Stimulated activated CD4-positive, alpha-beta T cell treated with anti-CD3 and anti-CD28 coated beads, Interleukin-12 subunit alpha, Interleukin-12 subunit beta, amount 100 ng/mL, for 24 hours (primary cell): ENCODE data around the gene FGGY.
A peak's percentile ranks its signal among the peaks of the same experiment; 100 is the strongest.
"Not testable (repeated sequence)": the region's sequence is repeated elsewhere in the genome, so short reads cannot be mapped to it uniquely, and the experiment has no call there.

Experiments used
- DNase-seq, 2 experiments: peaks; one replicate each; pipeline ENCODE4 v3.0.0-alpha.2; 2020; ENCODE audit warnings: low read depth in 2 of 2

FGGY gene

DNA sequence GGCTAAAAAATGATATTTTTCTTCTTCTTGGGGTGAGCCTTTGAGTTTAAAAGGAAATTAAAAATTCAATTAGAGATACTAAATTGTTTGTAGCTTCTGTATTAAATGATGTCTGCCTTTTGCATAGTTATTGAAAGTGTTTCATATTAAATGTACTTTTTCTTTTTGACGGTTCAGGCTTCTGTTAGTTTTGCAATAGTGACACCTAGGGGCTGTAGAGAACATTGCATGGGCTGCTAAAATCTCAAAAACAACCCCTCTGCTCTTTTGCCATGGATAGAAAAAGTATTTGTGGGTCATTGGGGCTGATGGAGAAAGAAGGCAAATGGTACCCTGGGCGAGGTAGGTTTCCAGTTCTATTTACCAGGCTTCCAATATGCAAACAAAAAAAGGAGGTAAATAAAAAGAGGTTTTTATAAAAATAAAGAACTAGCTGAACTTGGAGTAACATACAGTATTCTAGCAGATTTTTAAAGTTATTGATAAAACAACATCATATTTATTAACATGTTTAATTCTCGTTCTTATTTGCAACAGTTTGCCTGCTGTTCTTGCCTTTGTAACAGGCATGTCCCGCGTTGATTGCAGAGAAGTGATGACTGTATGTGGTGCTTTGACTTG is 402.4 kb downstream of the FGGY start:
- peak in 1 of 2 experiments; percentile 2 for DNase-seq

DNA sequence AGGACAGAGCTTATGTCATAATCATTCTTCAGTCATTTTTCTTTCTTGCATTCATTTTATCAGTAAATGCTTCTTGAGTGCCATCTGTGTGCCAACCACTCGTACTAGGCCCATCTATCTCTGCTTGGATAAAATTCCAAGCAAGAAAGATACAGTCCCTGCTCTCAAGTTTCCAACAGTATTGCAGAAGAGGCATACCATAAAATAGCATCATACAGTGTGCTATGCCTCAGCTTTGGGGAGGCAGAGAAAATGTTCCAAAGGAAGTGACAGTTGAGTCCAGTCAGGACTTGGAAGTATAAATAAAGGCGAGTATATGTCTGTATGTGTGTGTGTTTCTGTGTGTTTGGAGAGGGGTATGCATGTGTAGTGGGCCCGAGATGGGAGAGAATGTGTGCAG is 404.5 kb downstream of the FGGY start:
- DNase-seq: no peak

DNA sequence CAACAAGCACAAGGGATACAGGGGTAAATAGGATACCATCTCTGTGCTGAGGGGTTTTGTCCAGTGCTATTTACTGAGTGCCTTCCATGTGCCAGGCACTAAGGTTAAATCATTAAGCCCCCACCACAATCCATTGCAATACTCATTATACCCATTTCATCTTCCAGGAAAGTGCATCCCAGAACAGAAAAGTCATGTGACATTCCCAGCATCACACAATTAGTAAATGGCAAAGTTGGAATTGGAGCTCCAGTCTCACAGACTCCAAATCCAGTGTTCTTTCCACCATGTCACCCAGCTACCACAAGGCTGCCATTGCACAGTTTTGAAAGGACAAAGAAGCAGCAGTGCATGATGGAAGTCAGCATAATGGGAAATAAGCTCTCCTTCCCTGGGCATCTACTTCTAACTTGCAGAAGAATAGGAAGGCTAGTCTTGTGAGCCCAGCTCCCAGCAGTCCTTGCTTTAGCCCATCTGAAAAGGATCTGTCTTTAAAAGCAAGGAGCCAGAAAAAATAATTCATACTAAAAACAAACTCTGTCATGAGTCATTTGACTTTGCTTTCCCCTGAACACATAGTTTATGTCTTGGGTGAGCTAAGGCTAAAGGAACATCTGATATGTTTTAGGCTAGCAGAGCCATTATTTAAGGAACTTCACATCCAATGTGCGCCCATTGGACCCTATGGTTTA is 406.5 kb downstream of the FGGY start:
- no peak for DNase-seq

DNA sequence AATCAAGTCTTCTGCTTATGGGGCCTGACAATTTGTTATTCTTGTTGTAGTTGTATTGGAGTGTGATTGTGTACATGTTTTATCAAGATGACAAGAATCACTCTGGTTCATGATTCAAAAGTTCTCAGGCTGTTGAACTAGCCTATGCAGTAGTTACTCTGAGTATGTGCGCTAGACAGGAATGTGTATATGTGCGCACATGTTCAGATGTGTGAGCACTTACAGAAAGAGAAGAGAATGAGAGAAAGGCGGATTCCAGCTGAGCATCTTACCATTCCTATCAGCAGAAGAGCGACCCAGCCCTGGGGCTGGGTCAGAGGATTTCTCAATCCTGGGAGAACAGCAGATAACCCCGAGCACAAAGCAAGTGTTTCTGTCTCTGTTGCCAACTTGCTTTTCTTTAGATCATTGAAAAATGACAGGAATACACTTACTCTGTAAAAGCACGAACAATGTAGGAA is 407.1 kb downstream of the FGGY start:
- no peak for DNase-seq

DNA sequence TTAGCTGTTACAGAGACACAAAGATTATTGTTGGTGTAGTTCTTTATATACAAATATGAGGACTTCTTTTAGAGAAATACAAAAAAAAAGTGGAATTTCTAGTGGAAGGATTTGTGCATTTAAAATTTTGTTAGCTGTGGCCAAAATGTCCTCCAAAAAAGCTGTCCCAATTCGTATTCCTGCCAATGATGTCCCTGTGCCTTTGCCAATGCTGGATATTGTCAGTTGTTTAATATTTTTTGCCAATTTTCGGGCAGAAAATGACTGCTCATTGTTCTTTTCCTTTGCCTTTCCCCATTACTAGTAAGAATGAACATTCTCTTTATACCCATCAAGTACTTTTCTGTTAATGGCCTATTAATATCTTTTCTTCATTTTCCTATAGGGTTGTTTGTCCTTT is 407.8 kb downstream of the FGGY start:
- no peak for DNase-seq

DNA sequence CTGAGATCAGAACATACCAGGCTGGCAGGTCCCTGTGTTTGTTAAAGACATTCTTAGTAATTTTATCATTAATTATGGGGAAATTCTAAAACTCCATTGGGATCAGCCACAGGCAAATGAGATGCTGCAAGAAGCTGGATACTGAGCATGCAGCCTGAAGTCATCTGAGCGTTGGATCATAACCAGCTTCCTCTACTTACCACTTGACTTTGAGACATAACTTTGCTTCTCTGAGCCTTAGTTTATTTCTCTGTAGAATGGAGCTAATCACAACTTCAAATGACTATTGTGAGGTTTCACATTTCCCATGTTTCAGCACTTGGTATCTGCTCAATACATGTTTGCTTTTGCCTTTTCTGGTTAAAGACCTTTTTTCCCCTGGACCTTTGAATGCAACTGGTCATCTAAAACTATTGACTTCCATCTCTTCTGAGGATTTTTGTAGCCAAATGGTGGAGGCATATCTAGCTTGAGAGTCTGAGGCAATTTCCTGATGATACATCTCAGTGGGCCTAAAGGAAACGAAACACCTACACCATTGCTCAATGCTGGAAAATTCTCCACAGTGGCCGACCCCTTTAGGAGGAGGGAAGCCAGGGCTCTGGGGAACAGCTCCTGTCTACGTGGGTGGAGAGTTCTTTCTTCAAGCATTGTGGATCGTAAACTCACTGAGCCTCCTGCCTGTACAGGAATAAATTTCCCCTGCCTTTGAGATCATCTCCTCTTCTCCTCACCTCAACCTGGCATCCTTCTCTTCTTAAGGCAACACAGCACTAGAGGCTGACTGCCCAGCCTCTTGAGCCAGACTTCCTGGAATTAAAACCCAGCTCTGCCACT is 408.8 kb downstream of the FGGY start:
- no peak for DNase-seq

DNA sequence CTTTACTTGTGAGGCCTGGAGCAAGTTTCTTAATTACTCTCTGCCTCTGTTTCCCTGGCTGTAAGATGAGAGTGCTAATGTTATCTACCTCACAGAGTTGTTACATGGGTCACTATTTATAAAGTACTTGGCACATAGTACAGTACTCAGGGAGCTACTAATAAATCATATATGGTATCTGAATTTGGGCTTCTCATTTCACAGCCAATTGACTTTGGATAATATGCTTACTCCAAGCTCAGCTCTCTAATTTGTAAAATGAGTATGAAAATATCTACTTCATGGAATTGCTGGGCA is 409.4 kb downstream of the FGGY start:
- no peak for DNase-seq

DNA sequence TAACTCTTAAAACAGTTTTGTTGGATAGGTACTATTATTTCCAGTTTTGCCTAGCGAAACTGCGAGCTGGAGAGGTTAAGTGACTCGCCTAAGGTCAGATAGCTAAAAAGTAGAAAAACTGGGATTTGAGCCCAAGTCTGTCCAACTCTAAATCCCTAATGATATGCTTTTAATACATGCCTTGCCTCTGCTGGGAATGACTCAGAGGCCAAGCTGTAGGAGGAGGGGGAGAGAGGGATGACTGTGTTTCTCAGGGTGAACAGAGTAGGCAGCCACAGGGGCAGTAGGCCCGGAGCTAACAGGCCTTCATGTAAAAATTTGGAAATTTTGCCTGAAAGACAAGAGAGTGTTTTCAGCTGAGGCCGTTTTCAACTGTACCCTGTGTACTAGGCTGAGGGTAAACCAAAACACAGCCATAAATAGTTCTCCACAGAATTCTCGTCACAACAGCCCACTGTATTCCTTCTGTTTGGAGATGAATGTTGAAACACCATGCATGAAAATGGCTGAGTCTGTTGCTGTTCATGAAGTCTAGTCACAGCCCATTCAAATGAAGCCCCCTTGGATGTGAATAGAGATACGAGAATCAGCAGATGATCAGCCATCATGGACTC is 410.4 kb downstream of the FGGY start:
- no peak for DNase-seq

DNA sequence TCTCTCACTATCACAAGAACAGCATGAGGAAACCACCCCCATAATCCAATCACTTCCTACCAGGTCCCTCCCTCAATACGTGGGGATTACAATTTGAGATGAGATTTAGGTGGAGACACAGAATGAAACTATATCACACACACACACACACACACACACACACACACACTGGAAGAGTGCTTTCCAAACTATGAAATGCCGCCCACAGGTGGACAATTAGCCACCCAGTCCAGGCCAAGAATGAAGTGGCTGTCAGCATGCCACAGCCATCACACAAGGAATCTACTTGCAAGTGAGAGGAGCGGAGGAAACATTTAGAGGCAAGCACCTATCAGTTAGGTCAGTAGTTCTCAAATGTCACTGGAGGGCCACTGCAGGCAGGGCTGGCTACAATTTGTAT is 412.4 kb downstream of the FGGY start:
- DNase-seq: no peak

DNA sequence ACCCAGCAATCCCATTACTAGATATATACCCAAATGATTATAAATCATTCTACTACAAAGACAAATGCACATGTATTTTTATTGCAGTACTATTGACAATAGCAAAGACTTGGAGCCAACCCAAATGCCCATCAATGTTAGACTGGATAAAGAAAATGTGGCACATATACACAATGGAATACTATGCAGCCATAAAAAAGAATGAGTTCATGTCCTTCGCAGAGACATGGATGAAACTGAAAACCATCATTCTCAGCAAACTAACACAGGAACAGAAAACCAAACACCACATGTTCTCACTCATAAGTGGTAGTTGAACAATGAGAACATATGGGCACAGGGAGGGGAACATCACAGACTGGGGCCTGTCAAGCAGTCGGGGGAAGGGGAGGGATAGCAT is 414.0 kb downstream of the FGGY start:
- DNase-seq: not testable (repeated sequence)

DNA sequence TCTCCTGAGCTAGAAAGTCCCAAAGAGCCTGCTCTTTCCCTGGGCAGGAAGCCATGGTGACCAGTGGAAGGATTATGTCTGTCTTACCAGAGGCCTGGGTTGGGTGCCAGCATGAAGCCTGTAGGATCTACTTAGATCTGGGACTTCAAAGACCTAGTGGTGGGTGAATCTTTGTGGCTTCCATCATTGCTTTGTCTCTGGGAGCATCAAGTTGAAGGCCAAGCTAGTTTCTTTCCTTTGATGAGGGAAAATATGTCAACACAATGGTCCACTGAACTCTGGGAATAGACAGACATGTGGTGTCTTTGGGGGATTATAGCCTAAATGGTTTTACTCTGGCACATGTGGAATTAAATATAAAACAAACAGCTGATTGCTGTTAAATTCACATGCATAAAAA is 417.3 kb downstream of the FGGY start:
- no peak for DNase-seq

DNA sequence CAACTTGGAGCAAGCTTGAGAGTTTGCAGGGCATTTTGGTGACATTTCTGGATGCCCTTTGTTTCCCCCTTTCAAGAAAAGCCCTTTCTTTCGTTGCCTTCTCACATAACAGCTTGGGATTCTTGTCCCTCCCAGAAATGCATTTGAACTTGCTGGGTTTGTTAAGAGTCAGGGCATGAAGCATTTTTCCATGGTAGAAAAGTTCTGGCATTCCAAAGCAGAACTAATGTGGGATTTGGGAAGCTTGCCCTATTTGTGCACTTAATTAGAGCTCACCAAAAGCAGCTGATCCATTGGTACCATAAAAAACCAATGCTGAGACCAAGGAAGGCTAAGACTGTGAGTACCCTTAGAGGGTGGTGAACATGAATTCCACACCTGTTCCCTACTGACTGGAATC is 418.1 kb downstream of the FGGY start:
- no peak for DNase-seq

DNA sequence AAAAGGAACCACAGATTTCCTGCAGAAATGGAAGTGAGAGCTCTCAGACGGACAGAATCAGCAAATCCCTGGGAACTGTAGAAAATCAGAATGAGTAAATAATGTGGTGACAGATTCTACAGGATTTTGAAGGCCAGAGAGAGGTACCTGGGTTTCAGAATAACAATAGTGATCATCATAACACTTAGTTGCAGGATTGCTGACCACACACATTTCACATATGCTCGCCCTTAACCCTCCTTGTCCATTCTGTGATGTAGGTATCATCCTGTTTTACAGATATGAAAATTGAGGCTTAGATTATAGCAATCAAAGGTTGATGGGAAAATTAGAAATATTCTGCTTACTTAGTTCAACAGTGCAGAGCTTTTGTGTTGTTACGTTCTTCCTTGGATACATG is 419.9 kb downstream of the FGGY start:
- DNase-seq: no peak

DNA sequence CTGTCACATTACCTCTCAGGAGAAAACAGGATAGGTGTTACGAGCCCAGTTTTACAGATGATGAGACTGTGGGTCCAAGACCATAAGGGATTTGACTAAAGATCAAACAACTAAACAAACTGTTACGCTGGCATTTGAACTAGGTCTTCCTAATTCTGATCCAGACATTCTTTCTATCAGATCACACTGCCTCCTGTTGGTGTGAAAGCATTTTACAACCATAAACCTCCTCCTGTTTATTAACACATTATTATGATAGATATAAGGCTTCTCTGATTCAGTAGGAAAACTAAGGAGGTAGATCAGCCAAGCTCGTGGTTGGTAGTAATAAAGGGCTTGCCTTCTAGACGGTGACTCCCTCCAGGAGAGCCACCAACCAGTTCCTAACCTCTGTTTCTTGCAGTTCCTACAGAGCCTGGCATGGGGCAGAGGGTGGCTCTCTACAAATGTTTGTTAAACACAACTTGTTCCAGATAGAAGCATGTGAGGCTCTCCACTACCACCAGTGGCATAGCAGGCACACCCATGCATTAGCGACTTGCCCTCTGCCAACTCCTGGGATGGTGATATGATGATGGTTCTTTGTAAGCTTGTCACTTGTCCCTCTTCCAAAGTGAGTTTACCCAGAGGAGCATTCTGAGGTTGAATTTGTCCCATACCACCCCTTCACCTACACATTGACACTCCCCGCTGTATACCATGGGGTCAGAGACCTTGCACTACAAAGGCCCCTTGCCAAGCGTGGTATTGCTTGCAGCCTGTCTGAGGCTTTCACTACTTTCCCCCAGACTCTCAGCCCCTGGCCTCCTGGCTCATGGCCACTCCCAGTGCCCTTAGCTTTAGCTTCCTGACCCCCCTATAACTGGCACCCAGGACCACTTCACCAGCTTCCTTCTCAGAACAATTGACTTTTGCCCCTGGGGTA is 421.4 kb downstream of the FGGY start:
- DNase-seq: no peak

DNA sequence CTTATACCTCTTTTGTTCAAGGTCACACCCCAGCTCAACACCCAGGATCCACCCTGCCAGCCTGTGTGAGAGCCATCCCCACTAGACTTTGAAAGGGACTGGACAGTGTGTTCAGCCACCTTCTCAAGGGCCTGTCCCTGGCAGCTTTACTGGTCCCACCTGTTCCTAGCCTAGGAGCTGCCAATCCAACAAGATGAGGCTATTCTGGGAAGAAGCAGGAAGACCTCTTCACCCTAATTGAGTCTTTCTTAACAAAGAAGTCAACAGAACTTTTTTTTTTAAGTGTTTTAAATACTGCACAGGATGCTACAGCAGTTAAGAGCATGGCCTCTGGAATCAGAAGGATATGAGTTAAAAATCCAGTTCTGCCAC is 422.1 kb downstream of the FGGY start:
- DNase-seq: no peak

DNA sequence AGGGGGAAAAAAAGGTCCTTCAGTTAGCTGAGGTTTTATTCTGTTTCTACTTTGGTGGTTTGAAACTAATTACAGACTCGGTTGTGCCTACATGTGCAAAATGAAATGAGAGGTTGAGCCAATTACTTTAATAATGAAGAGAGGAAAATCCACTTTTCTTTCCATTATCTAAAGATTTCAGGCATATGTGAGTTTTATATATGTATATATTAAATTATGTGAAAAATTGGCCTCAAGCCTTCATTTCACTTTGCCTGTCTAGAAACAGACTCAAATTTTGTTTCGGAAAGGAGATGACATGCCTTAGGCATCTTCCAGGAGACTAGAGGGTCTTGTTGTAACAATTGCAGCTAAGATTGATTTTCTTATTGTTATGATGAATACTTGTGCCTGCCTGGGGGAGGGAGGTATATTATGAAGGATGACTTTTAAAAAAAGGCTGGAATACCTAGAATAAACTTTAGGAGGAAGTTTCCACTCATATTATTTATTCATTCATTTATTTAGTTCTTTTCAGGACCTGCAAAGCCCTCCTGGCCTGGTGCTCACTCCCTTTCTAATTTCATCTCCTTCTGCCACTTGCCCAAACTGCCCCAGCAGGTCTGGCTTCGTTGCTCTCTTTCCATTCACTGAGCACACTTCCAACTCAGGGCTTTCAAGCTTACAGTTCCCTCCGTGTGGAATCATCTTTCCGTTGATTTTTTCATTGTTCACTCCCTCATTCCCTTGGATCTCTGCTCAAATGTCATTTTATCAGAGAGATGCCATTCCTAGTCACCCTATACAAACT is 423.6 kb downstream of the FGGY start:
- DNase-seq: no peak

DNA sequence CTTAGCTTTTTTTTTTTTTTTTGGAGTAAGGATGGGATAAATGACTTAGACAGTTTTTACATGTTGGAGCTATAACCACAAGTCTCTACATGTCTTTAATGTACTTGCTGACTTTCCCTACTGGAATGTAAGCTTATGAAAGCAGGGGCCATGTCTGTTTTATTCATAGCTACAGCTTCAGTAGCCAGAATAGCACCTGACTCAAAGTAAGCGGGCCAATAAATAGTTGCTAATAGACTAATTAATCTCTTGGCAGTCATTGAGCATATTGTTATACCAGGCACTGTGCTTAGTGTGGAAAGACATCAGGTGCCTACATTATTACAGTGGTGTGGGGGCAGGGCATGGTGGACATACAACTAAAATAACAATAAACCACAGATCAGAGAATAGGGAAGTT is 433.4 kb downstream of the FGGY start:
- DNase-seq: no peak

DNA sequence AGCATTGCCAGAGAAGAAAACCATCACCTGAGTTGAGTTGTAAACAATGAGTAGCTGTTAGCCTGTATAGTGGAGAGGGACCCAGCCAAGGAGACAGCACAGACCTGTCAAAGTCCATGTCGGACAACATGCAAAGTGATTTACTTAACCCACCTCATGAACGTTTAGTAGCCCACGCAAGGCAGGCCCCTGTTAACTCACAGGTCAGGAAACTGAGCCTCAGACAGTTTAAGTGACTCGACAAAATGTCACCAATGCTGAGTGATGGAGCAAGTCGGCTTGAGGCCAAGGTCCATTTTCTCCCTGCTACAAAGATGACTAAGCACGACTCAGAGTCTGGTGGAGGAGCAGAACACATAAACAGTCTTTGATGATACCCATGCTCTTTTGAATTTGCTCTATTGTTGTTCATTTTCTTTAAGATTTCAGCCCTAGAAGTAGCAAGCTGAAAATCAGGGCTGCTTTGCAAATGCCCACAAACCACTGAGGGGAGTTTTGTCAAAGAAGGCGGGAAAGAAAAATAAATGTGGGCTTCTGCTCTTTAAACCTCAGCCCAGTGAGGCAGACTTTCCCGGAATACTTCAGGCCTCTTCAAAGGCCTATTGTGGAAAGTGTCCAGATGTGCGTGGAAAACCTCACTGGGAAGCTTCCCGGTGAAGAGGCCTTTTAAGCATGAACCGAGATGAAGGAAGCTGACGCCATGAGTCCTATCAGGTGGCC is 434.0 kb downstream of the FGGY start:
- DNase-seq: no peak

DNA sequence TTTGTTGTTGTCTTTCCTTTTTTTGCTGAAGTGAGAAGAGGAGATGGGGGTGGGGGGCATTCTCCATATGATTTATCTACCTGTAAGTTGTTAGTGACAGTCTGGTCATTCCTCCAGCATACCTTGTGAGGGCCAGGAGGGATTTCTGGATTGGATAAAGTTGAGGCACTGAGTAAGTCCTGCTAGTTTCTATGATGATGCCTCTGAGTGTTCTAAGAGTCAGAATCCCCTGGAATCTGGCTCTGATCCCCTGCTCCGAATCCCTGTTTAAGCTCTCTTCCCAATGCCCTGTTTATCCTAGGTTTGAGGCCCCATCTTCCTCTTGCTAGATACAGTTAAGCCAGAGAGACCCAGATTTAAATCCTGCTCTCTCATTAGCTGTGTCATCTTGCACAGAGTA is 434.7 kb downstream of the FGGY start:
- no peak for DNase-seq
